Activated T-cell treated with anti-CD3 and anti-CD28 coated beads for 4 hours (primary cell): Measurements from ENCODE around the gene CETN3.
"Not testable (repeated sequence)": the region's sequence is repeated elsewhere in the genome, so short reads cannot be mapped to it uniquely, and the experiment has no call there.

ENCODE experiments used
- DNase-seq: peaks from one replicate; pipeline ENCODE4 v3.0.0-alpha.2; 2020

CETN3 gene

GRCh38 chr5:90381213-90381929 is 28.2 kb downstream of the CETN3 start:
- DNase-seq, result no peak

DNA sequence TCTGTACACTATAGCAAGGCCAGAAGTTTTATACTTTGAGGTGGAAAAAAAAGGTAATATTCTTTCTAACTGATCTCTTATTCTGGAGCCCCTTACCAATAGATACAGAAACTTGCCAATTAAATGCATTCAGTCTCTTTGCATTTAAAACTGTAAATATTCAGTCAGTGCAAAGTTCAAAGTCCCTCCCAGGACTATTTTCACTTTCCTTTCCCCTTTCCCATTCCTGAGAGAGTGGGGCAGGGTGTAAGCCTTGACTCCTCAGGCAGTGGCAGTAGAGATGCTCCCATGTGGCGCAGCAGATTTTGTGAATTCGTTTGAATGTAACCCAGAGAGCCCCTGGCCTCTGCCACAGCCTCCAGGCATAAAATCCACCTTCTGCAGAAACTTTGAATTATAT is 29.9 kb downstream of the CETN3 start:
- DNase-seq, result no peak

DNA sequence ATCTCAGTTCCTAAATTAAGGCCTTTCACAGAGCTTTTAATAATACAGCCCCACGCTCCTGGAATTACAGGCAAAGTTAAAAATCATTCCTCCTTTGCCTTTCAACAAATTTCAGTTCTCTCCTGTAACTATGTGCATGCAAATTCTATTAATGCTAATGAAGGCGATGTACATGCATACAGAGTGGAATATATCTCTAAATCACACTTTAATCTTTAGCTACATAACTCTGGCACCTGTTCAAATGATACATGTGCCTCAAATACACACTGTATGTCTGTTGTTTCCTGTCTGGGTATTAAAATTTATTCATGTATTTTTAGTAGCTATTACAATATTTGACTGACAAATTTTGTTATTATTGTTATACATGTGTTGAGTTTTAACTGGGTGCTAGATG is 30.8 kb downstream of the CETN3 start:
- no peak for DNase-seq

DNA sequence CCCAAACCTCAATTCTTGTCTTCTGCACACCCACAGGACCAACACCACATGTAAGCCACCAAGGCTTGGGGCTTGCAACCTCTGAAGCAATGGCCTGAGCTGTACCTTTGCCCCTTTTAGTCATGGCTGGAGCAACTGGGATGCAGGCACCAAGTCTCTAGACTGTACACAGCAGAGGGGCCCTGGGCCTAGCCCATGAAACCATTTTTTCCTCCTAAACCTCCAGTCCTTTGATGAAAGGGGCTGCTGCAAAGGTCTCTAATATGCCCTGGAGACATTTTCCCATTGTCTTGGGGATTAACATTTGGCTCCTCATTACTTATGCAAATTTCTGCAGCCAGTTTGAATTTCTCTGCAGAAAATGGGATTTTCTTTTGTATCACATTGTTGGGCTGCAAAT is 38.3 kb downstream of the CETN3 start:
- DNase-seq, result not testable (repeated sequence)

- no peak for DNase-seq
Observed at GRCh38 chr5:90368454-90369246, 40.9 kb downstream of the CETN3 start.

DNA sequence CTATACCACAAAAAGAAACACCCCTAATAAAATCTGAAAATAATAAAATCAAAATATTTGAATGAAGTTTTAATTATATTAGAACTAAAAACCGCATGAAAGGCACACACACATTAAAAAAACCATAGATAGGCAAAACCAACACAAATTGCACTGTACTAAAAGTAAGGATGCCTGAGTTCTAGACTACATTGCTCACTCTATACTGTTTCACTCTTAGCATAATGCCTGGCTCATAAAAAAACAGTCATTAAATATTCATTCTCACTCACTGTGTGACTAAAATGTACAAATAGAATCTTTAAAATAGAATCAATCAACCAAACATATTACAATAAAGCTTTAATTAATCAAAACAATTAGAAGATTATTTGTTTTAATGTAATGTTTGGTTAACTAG is 41.7 kb downstream of the CETN3 start:
- no peak for DNase-seq

GRCh38 chr5:90366948-90367347 is 42.6 kb downstream of the CETN3 start:
- no peak for DNase-seq

GRCh38 chr5:90365328-90365727 is 44.2 kb downstream of the CETN3 start:
- DNase-seq, result no peak

GRCh38 chr5:90359073-90359920 is 50.3 kb downstream of the CETN3 start:
- DNase-seq, result no peak

GRCh38 chr5:90356622-90357021 is 52.9 kb downstream of the CETN3 start:
- no peak for DNase-seq

GRCh38 chr5:90356176-90356575 is 53.4 kb downstream of the CETN3 start:
- DNase-seq, result no peak

DNA sequence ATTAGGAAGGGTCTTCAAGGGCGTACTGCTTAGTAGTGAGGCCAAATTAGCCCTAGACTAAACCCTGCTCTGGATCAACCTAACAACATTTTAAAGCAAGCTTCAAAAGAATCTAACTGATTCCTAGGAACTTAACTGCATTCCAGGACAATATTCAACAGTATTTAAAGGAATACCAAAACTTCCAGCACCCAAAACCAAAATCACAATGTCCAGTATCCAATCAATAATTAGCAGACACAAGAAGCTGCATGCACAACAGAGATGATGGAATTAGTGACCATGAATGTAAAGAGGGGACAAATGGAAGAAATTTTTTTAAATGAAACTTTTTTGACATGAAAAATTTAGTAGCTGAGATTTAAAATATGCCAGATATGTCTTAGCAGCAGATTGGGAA is 53.9 kb downstream of the CETN3 start:
- DNase-seq, result no peak

- no peak for DNase-seq
Observed at GRCh38 chr5:90353254-90353653, 56.3 kb downstream of the CETN3 start.

- DNase-seq, result no peak
Observed at GRCh38 chr5:90351101-90351500, 58.5 kb downstream of the CETN3 start.

- no peak for DNase-seq
Observed at GRCh38 chr5:90347462-90347861, 62.1 kb downstream of the CETN3 start.

DNA sequence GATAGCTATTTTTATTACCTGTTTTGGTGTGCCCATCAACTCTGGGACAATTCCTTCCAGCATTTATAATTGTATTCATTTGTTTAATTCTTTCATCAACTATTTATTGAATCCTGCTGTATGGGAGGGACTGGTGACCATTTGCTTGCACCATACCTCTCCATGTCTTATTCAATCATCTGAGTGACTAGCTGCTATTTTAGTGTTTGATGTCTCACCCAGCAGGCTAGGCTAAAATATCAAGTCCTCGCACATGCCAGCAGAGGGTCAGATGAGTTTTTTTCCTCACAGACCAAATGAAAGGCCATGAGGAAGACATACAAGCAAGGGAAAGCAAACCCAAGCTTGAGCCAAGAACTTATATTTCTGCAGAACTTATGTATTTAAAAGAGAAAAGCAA is 63.9 kb downstream of the CETN3 start:
- DNase-seq, result no peak

DNA sequence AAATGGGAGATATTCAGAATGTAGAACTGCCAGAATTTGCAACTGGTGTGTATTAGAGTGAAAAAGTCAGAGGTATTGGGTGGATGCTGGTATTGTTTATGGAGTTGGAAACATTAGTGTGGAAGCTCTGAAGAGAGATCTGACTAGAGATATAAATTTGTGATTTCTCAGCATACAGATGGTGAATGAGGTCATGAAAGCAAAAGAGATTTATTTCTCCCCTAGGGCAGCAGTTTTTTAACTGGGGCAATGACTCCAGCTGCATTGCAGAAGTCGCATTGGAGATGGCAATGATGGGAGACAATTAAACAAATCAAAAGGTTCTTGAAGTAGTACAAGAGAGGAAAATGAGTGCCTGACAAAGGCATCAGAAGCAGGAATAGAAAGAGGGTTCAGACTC is 64.9 kb downstream of the CETN3 start:
- DNase-seq, result no peak

GRCh38 chr5:90343731-90344130 is 65.8 kb downstream of the CETN3 start:
- not testable (repeated sequence) for DNase-seq

DNA sequence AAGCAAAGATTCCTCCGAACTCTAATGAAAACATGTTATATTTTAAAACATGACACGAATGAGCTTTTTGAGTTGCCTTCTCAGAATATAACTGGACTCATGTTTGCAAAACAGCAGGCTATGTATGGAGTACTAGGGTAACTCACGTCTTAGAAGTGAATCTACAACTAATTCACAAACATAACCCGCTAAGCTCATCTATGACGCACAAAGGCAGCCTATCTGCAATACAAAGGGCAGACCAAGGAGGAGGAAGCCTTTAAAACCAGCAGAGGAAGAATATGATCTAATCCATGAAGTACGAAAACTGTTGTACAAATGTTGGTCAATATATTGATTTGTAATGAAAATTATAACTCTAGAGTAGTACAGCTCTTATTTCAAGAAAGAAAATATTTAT is 67.0 kb downstream of the CETN3 start:
- DNase-seq, result no peak
